ENCODE data around the gene BCAT1.

DNA sequence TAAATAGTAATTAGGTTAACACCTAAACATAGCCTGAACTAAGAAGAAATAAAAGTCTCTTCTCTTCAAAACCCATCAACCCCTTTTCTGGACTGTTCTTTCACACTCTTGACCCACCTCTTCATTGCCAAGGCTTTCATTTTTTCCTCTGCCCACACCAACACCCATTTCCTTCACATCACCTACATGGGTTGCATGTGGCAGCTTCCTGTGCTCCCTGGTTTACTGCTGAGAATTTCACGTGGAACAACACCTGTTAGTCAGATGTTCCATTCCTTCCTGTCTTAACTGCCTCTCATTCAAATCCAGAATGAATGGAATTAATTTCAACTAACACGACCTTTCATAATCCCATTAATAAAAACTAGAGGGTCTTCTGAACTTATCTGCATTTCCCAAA lies 157.3 kb downstream of the BCAT1 start:
- TF ChIP-seq, protein P1, sequence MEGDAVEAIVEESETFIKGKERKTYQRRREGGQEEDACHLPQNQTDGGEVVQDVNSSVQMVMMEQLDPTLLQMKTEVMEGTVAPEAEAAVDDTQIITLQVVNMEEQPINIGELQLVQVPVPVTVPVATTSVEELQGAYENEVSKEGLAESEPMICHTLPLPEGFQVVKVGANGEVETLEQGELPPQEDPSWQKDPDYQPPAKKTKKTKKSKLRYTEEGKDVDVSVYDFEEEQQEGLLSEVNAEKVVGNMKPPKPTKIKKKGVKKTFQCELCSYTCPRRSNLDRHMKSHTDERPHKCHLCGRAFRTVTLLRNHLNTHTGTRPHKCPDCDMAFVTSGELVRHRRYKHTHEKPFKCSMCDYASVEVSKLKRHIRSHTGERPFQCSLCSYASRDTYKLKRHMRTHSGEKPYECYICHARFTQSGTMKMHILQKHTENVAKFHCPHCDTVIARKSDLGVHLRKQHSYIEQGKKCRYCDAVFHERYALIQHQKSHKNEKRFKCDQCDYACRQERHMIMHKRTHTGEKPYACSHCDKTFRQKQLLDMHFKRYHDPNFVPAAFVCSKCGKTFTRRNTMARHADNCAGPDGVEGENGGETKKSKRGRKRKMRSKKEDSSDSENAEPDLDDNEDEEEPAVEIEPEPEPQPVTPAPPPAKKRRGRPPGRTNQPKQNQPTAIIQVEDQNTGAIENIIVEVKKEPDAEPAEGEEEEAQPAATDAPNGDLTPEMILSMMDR (conservative IDR thresholded peaks at IDR 0.05; ENCODE audit: low read depth in 2 of 2): no peak
- TF ChIP-seq EZH2 (IDR thresholded peaks at IDR 0.05; ENCODE audit: low read depth, unreplicated experiment) (no peak), POLR2AphosphoS5 (IDR thresholded peaks at IDR 0.05; ENCODE audit: low read depth) (no peak)
